Astrocyte (in vitro differentiated cells and primary cell): ENCODE results near the gene BANP.

Experiments
- EZH2 ChIP-seq: IDR thresholded peaks from 2 replicates; pipeline ENCODE4 v1.6.1; 2012; ENCODE audit warnings: mild to moderate bottlenecking, low read length, inconsistent platforms; ENCODE audit not compliant: insufficient read depth
- TF ChIP-seq, protein P1 (sequence below): IDR thresholded peaks from 2 replicates; pipeline ENCODE4 v1.5.1; 2011; ENCODE audit warnings: low read depth, mild to moderate bottlenecking, inconsistent platforms, low read length, moderate library complexity; ENCODE audit not compliant: insufficient read depth

DNA sequence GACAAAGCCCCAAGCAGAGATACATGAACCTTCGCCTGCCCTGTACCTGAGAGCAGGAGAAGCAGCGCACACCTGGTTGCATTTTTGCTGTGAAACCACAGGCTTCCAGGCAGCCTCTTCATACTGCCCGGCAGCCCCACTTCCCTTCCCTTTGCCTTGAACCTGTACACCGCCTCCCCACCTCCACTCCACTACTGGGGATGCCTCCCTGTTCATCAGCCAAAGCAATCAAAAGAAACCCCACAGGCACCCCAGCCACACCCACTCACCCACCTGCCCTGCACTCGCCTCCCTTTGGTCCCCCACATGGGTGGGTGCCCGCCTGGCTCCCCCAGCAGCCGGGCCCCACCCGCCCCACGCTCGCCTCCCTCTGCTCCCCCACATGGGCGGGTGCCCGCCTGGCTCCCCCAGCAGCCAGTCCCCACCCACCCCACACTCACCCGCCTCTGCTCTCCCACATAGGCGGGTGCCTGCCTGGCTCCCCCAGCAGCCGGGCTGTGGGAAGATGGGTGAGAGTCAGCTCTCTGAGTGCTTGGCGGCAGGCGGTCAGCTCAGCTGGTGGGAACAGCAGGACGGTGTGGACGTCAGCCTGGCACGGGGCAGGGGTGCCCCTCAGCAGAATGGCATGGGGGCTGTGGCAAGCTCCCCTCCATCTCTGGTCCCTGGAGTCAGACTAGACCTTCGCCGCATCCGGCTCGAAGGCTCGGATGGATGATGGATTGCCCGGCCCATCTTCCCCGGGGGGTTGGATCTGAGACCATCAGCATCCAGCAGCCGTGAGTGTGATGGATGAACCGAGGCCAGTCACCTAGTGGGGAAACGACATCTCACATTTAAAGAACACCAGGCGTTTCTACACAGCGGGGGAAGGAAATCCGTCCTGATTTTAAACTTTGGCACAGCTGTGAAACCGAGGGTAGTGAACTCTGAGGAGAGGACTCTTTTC is 135.6 kb downstream of the BANP start:
- TF ChIP-seq, protein P1, sequence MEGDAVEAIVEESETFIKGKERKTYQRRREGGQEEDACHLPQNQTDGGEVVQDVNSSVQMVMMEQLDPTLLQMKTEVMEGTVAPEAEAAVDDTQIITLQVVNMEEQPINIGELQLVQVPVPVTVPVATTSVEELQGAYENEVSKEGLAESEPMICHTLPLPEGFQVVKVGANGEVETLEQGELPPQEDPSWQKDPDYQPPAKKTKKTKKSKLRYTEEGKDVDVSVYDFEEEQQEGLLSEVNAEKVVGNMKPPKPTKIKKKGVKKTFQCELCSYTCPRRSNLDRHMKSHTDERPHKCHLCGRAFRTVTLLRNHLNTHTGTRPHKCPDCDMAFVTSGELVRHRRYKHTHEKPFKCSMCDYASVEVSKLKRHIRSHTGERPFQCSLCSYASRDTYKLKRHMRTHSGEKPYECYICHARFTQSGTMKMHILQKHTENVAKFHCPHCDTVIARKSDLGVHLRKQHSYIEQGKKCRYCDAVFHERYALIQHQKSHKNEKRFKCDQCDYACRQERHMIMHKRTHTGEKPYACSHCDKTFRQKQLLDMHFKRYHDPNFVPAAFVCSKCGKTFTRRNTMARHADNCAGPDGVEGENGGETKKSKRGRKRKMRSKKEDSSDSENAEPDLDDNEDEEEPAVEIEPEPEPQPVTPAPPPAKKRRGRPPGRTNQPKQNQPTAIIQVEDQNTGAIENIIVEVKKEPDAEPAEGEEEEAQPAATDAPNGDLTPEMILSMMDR = no peak
- no peak for TF ChIP-seq EZH2
